NCI-H146 treated with DMSO at 0.1 percent for 48 hours (cell line): ENCODE data around the gene GLUL.
"Not testable (repeated sequence)": the region's sequence is repeated elsewhere in the genome, so short reads cannot be mapped to it uniquely, and the experiment has no call there.

Experiments
- DNase-seq: peaks from one replicate; lab custom pipeline; 2025; ENCODE audit not compliant: unreplicated experiment; lab: John Stamatoyannopoulos, UW

GLUL gene

GRCh38 chr1:182370532-182370931 lies 21.1 kb downstream of the GLUL start:
- DNase-seq: no peak

GRCh38 chr1:182368903-182369302 lies 22.7 kb downstream of the GLUL start:
- no peak for DNase-seq

- DNase-seq: no peak
Observed at GRCh38 chr1:182368358-182368757, 23.2 kb downstream of the GLUL start.

- no peak for DNase-seq
Observed at GRCh38 chr1:182367926-182368325, 23.7 kb downstream of the GLUL start.

- DNase-seq: no peak
Observed at GRCh38 chr1:182366596-182366995, 25.0 kb downstream of the GLUL start.

- DNase-seq: no peak
Observed at GRCh38 chr1:182359645-182360044, 31.9 kb downstream of the GLUL start.

- DNase-seq: no peak
Observed at GRCh38 chr1:182357913-182358312, 33.7 kb downstream of the GLUL start.

- no peak for DNase-seq
Observed at GRCh38 chr1:182357171-182357570, 34.4 kb downstream of the GLUL start.

GRCh38 chr1:182355723-182356098 lies 35.9 kb downstream of the GLUL start:
- DNase-seq: no peak

- no peak for DNase-seq
Observed at GRCh38 chr1:182351790-182352364, 39.7 kb downstream of the GLUL start.

GRCh38 chr1:182350839-182351238 lies 40.8 kb downstream of the GLUL start:
- no peak for DNase-seq

GRCh38 chr1:182348961-182349747 lies 42.4 kb downstream of the GLUL start:
- DNase-seq: no peak

GRCh38 chr1:182347019-182347418 lies 44.6 kb downstream of the GLUL start:
- DNase-seq: no peak

GRCh38 chr1:182340233-182341058 lies 51.1 kb downstream of the GLUL start:
- DNase-seq: no peak

- DNase-seq: no peak
Observed at GRCh38 chr1:182339684-182340083, 51.9 kb downstream of the GLUL start.

- no peak for DNase-seq
Observed at GRCh38 chr1:182338806-182339370, 52.7 kb downstream of the GLUL start.

- DNase-seq: no peak
Observed at GRCh38 chr1:182337736-182338571, 53.6 kb downstream of the GLUL start.

GRCh38 chr1:182335771-182336566 lies 55.6 kb downstream of the GLUL start:
- no peak for DNase-seq

GRCh38 chr1:182333071-182333571 lies 58.5 kb downstream of the GLUL start:
- DNase-seq: not testable (repeated sequence)
